Skeletal muscle tissue (tissue), 4 donors: ENCODE data around the gene ASCC2. TPM values are rescaled to one million over a fixed set of nuclear protein-coding genes. Genes with fewer than 3 reads are reported as not detected.
"Not testable (repeated sequence)": the region's sequence is repeated elsewhere in the genome, so short reads cannot be mapped to it uniquely, and the experiment has no call there.

ENCODE experiments used
- H3K27ac ChIP-seq: one replicate; pipeline ENCODE4 v1.7.0; 2013; ENCODE audit warnings: mild to moderate bottlenecking, low read depth, low read length, inconsistent platforms
- H3K27me3 ChIP-seq, 3 donors: one replicate each; pipeline ENCODE4 v1.7.0; 2013; ENCODE audit warnings: low read length in 3 of 3; ENCODE audit not compliant: control insufficient read depth in 3 of 3, insufficient read depth in 3 of 3
- H3K36me3 ChIP-seq, 3 donors: one replicate each; pipeline ENCODE4 v1.7.0; 2013; ENCODE audit warnings: low read length in 3 of 3; ENCODE audit not compliant: control insufficient read depth in 3 of 3, insufficient read depth in 3 of 3
- H3K4me1 ChIP-seq, 3 donors: one replicate each; pipeline ENCODE4 v1.7.0; 2013; ENCODE audit warnings: low read length in 3 of 3, mild to moderate bottlenecking in 3 of 3; ENCODE audit not compliant: control insufficient read depth in 3 of 3, insufficient read depth in 3 of 3
- H3K4me3 ChIP-seq, 3 donors: one replicate each; pipeline ENCODE4 v1.7.0; 2013; ENCODE audit warnings: low read length in 3 of 3
- H3K9ac ChIP-seq, 3 donors: one replicate each; pipeline ENCODE4 v1.7.0; 2013; ENCODE audit warnings: low read length in 3 of 3, mild to moderate bottlenecking in 3 of 3, moderate library complexity in 2 of 3, low read depth in 1 of 3
- H3K9me3 ChIP-seq, 3 donors: one replicate each; pipeline ENCODE4 v1.7.0; 2013; ENCODE audit warnings: low read length in 3 of 3; ENCODE audit not compliant: control insufficient read depth in 3 of 3
- total RNA-seq: library from RNA; depleted of rRNA; stranded (reverse); fragments of >200 nt; gene quantifications from one replicate; pipeline ENCODE4 v1.2.3, GENCODE V29; 2014
- donor health status: Osteomylitis.

ASCC2 gene
- total RNA-seq, 1 donor from 2014 or later = 15.7 TPM

DNA sequence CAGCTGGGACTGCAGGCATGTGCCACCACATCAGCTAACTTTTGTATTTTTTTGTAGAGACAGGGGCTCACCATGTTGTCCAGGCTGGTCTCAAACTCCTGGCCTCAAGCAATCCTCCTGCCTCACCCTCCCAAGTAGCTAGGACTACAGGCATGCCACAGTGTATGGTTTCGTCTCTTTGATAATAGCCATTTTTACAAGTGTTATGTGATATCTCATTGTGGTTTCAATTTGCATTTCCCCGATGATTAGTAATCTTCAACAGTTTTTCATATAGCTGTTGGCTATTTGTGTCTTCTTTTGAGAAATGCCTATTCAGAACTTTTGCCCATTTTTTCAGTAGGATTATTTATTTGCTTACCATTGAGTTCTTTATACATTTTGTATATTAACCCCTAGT is 35.9 kb upstream of the ASCC2 start:
- Histone ChIP-seq H3K4me3 (no peak overlapping the region), H3K9me3 (no peaks in the 10 kb centered on the region), H3K36me3 (no peaks in the 10 kb centered on the region), H3K27ac (no peak overlapping the region), H3K9ac (no peak overlapping the region), H3K27me3 (no peaks in the 10 kb centered on the region), H3K4me1 (peaks cover 16 to 30% (median 27%) of the 10 kb centered on the region in 3 donors)

DNA sequence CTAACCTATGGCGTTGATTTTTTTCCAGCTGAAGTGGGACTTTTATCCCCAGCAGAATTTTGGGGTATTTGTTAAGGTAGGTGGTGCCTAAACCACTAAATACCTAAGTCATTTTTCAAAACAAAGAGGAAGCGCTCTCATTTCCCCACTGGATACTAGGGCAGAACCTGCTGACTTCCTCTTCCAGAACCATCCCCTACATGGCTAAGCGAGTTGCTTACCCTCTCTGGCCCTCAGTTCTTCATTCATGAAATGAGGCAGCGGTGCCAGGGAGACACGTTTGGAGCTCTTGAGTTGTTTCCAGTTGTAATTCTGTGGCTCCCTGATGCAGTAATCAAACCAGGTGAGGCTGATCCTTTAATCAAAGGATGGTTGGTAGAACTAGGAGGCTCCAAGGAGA is 34.9 kb upstream of the ASCC2 start:
- Histone ChIP-seq H3K27me3 (no peaks in the 10 kb centered on the region), H3K36me3 (no peaks in the 10 kb centered on the region), H3K9ac (peak overlapping the region in 2 of 3 donors; percentile 22 to 28), H3K27ac (peak overlapping the region; percentile 85), H3K4me3 (no peak overlapping the region), H3K4me1 (peaks cover 17 to 30% (median 29%) of the 10 kb centered on the region in 3 donors), H3K9me3 (no peaks in the 10 kb centered on the region)

DNA sequence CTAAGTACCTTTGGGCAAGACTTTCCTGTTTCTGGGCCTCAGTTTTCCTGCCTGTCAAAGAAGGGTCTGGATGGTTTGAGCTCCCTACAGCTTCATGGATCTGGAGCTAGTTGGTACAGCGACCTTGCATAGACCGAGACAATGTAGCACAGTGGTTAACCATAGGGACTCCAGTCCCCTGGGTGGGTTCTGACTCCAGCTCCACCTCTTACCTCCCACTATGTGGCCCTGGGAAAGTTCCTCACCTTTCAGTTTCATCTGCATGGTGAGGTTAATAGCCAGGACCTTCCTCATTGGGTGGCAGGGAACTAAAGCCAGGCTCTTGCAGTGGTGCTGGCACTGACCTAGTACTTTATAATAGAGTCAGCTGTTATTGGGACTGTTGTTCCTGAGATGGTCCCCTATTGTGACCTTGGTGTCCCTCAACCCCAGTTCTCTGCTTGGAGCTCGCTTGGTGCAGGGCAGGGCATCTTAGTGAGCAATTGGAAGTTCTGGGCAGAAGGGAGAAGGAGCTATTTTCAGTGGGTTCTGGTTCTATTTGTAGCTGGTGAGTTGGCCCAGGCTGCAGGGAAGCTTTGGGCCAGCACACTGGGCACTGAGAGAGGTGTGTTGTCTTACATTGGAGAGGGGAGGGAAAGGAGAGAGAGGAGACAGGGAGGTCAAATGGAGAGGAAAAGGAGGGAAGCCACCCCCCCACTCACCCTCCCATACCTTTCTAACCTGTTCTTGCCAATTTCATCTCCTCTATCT is 34.2 kb upstream of the ASCC2 start:
- H3K4me3 ChIP-seq = peak overlapping the region; percentile 0 to 46 (median 42)
- H3K27ac ChIP-seq = peak overlapping the region; percentile 85
- H3K9me3 ChIP-seq = no peaks in the 10 kb centered on the region
- H3K4me1 ChIP-seq = peaks cover 19 to 34% (median 30%) of the 10 kb centered on the region in 3 donors
- no peaks in the 10 kb centered on the region for H3K36me3 ChIP-seq
- H3K27me3 ChIP-seq = no peaks in the 10 kb centered on the region
- peak overlapping the region; percentile 15 to 66 (median 28) for H3K9ac ChIP-seq

DNA sequence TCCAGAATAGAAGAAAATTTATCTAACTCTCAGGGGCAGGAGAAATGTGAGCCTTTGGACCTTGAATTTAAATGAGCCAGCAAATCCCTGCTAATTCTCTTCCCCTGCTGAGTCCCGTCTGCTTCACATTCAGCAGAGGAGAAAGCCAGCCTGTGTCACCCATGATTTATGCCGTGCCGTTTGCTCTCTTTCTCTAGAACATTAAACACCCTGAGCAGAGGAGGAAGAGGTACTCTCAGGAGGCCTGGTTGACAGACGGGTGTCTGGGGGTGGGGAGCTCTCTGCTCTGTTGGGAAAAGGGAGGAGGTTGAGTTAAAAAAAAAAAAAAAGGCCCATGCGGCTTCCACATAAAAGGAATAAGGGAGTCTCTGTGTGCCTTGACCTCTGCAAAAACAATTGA is 33.6 kb upstream of the ASCC2 start:
- Histone ChIP-seq H3K4me1 (peaks cover 19 to 34% (median 30%) of the 10 kb centered on the region in 3 donors), H3K9me3 (no peaks in the 10 kb centered on the region), H3K27me3 (no peaks in the 10 kb centered on the region), H3K4me3 (peak overlapping the region; percentile 0 to 46 (median 42)), H3K9ac (peak overlapping the region; percentile 15 to 66 (median 41)), H3K27ac (peak overlapping the region; percentile 85), H3K36me3 (no peaks in the 10 kb centered on the region)

DNA sequence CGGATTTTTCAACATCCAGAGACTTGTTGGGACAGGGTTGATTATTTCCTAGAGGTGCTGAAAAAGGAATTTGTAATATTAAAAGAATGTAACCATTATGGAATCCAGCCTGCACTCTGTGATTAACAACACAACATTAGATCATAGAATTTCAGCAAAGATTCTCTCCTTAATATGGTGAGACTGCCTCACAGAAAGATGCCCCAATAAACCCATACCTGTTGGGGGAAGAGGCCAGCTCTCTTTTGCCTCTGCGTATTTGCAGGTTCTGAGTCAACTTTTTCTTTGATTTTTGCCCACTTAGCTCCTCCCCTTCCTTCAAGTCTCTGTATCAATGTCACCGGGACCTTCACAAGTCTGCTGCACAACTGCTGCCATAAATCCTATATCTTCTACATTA is 32.5 kb upstream of the ASCC2 start:
- Histone ChIP-seq H3K27ac (no peak overlapping the region), H3K4me3 (no peak overlapping the region), H3K9me3 (no peaks in the 10 kb centered on the region), H3K27me3 (no peaks in the 10 kb centered on the region), H3K9ac (no peak overlapping the region), H3K4me1 (peaks cover 19 to 34% (median 30%) of the 10 kb centered on the region in 3 donors), H3K36me3 (no peaks in the 10 kb centered on the region)

DNA sequence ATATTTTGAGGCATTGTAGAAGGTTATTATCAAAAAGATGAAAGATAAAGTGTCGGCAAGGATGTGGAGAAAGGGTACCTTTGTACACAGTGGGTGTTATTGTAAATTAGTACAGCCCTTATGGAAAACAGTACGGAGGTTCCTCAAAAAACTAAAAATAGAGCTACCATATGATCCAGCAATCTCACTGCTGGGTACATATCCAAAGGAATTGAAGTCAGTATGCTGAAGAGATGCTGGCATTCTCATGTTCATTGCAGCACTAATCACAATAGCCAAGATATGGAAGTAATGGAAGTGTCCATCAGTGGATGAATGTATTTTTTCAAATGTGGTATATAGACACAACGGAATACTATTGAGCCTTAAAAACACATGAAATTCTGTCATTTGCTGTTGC is 29.8 kb upstream of the ASCC2 start:
- no peaks in the 10 kb centered on the region for H3K9me3 ChIP-seq
- peaks cover 12 to 28% (median 22%) of the 10 kb centered on the region in 3 donors for H3K4me1 ChIP-seq
- peak overlapping the region; percentile 2 for H3K27ac ChIP-seq
- no peak overlapping the region for H3K9ac ChIP-seq
- no peaks in the 10 kb centered on the region for H3K27me3 ChIP-seq
- no peak overlapping the region for H3K4me3 ChIP-seq
- H3K36me3 ChIP-seq = no peaks in the 10 kb centered on the region

DNA sequence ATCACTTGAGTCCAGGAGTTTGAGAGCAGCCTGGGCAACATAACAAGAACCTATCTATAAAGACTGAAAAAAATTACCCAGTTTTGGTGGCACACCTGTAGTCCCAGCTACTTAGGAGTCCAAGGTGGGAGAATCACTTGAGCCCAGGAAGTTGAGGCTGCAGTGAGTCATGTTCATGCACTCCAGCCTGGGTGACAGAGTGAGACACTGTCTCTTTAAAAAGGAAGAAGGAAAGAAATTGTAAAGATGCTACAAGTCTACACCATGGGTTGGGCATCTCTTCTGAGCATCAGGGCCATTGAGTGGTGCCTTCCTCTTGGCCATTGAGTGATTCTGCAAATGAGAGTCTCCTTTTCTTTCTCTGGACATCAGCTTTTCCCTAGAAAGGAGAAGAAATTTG is 29.2 kb upstream of the ASCC2 start:
- H3K36me3 ChIP-seq = no peaks in the 10 kb centered on the region
- no peak overlapping the region for H3K9ac ChIP-seq
- no peak overlapping the region for H3K4me3 ChIP-seq
- peak overlapping the region; percentile 2 for H3K27ac ChIP-seq
- peaks cover 10 to 23% (median 17%) of the 10 kb centered on the region in 3 donors for H3K4me1 ChIP-seq
- H3K9me3 ChIP-seq = no peaks in the 10 kb centered on the region
- H3K27me3 ChIP-seq = no peaks in the 10 kb centered on the region

DNA sequence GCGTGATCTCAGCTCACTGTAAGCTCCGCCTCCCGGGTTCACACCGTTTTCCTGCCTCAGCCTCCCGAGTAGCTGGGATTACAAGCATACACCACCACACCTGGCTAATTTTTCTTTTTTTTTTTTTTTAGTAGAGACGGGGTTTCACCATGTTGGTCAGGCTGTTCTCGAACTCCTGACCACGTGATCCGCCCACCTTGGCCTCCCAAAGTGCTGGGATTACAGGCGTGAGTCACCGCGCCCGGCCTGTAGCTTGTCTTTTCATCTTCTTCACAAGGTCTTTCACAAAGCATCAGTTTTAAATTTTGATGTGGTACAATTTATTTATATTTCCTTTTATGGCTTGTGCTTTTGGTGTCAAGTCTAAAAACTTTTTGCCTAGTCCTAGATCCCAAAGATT is 27.5 kb upstream of the ASCC2 start:
- not testable (repeated sequence) for H3K27me3 ChIP-seq, H3K9ac ChIP-seq, H3K27ac ChIP-seq, H3K4me3 ChIP-seq, H3K9me3 ChIP-seq, H3K36me3 ChIP-seq
- peaks cover 13 to 18% (median 15%) of the 10 kb centered on the region in 3 donors for H3K4me1 ChIP-seq

DNA sequence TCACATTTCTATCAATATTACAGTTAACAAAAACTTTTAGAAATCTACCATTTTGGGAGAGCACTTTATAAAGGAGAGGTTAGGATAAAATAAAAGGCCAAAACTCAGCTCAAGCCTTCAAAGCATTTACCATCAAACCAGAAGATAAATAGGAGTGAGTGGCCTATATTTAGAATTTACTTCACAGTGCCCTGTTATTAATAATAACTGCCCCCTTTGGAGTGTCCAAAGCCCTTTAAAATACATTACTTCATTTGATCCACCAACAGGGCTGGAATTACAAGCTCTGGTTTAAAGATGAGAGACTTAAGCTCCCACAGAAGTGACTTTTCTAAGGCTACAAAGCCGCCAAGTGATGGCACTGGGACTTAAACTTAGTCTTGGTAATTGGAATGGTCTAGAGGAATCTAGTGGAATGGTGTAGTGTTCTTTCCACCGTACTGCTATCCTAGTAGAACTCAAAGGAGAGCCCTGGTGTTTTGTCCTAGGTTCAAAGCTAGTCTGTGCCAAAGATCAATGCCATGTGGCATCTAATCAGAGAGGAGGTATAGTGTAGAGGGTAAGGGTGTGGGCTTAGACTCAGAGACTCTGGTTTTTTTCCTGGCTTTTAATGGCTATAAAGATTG is 23.7 kb upstream of the ASCC2 start:
- no peak overlapping the region for H3K4me3 ChIP-seq
- no peaks in the 10 kb centered on the region for H3K27me3 ChIP-seq
- no peaks in the 10 kb centered on the region for H3K36me3 ChIP-seq
- H3K4me1 ChIP-seq = peaks cover 10 to 13% (median 11%) of the 10 kb centered on the region in 3 donors
- peak overlapping the region in 2 of 3 donors; percentile 39 to 42 for H3K9ac ChIP-seq
- H3K9me3 ChIP-seq = no peaks in the 10 kb centered on the region
- peak overlapping the region; percentile 93 for H3K27ac ChIP-seq
